Liver (tissue), 9 donors: Measurements from ENCODE around the gene NHS. TPM values are rescaled to one million over a fixed set of nuclear protein-coding genes. Genes with fewer than 3 reads are reported as not detected.

Experiments used
- DNase-seq: peaks from one replicate; pipeline ENCODE4 v3.0.0-alpha.2; 2017; ENCODE audit warnings: low spot score
- H3K27ac ChIP-seq, 2 donors: one replicate each; pipeline ENCODE4 v1.7.0; 2013; ENCODE audit warnings: inconsistent platforms in 2 of 2, low read length in 2 of 2, control low read depth in 1 of 2, low read depth in 1 of 2, mild to moderate bottlenecking in 1 of 2
- H3K27me3 ChIP-seq, 4 donors: one replicate each; pipeline versions ENCODE4 v1.6.1 to v1.7.0; 2013; ENCODE audit warnings: low read length in 3 of 4, inconsistent platforms in 1 of 4, mild to moderate bottlenecking in 1 of 4, moderate library complexity in 1 of 4; ENCODE audit not compliant: control insufficient read depth in 4 of 4, insufficient read depth in 4 of 4
- H3K36me3 ChIP-seq, 4 donors: one replicate each; pipeline versions ENCODE4 v1.6.1 to v1.7.0; 2013; ENCODE audit warnings: low read length in 3 of 4, mild to moderate bottlenecking in 3 of 4, low read depth in 1 of 4, moderate library complexity in 1 of 4; ENCODE audit not compliant: control insufficient read depth in 4 of 4, insufficient read depth in 3 of 4
- H3K4me1 ChIP-seq, 4 donors: one replicate each; pipeline versions ENCODE4 v1.6.1 to v1.7.0; 2013; ENCODE audit warnings: low read length in 3 of 4, mild to moderate bottlenecking in 3 of 4, moderate library complexity in 1 of 4; ENCODE audit not compliant: control insufficient read depth in 4 of 4, insufficient read depth in 4 of 4
- H3K4me3 ChIP-seq, 3 donors: one replicate each; pipeline versions ENCODE4 v1.6.1 to v1.7.0; 2013; ENCODE audit warnings: low read length in 3 of 3, control low read depth in 1 of 3, low read depth in 1 of 3, mild to moderate bottlenecking in 1 of 3
- H3K9ac ChIP-seq, 2 donors: one replicate each; pipeline ENCODE4 v1.7.0; 2013; ENCODE audit warnings: low read length in 2 of 2, mild to moderate bottlenecking in 2 of 2, moderate library complexity in 2 of 2, control low read depth in 1 of 2, low read depth in 1 of 2
- H3K9me3 ChIP-seq, 4 donors: one replicate each; pipeline versions ENCODE4 v1.6.1 to v1.7.0; 2013; ENCODE audit warnings: low read length in 3 of 4; ENCODE audit not compliant: control insufficient read depth in 4 of 4
- ATF3 ChIP-seq: IDR thresholded peaks from 2 replicates; pipeline ENCODE4 v1.6.1; 2016; ENCODE audit warnings: antibody characterized with exemption
- CTCF ChIP-seq: fragments of 150-350 bp; IDR thresholded peaks from 2 replicates; pipeline ENCODE4 v1.5.1; 2017; ENCODE audit warnings: improper control_type of control experiment, low read depth, low read length; ENCODE audit not compliant: missing input control
- EGR1 ChIP-seq, 2 donors: IDR thresholded peaks; 2 replicates each; pipeline ENCODE4 v1.6.1; 2016 to 2018; ENCODE audit warnings: antibody characterized with exemption in 2 of 2, low read depth in 2 of 2
- FOXA1 ChIP-seq: IDR thresholded peaks from 2 replicates; pipeline ENCODE4 v1.6.1; 2016; ENCODE audit warnings: antibody characterized with exemption
- FOXA2 ChIP-seq: IDR thresholded peaks from 2 replicates; pipeline ENCODE4 v1.6.1; 2016; ENCODE audit warnings: antibody characterized with exemption
- GABPA ChIP-seq, 2 donors: IDR thresholded peaks in 1 of 2; conservative IDR thresholded peaks in 1 of 2; 2 replicates each; pipeline ENCODE4 v1.6.1; 2016; ENCODE audit warnings: antibody characterized with exemption in 2 of 2, mild to moderate bottlenecking in 1 of 2, moderate library complexity in 1 of 2
- HNF4A ChIP-seq, 2 donors: conservative IDR thresholded peaks; 2 replicates each; pipeline ENCODE4 v1.6.1; 2016; ENCODE audit warnings: antibody characterized with exemption in 2 of 2, mild to moderate bottlenecking in 2 of 2
- HNF4G ChIP-seq: IDR thresholded peaks from 2 replicates; pipeline ENCODE4 v1.6.1; 2016; ENCODE audit warnings: antibody characterized with exemption
- JUND ChIP-seq, 2 donors: IDR thresholded peaks; 2 replicates each; pipeline ENCODE4 v1.6.1; 2016; ENCODE audit warnings: antibody characterized with exemption in 2 of 2
- MAX ChIP-seq: IDR thresholded peaks from 2 replicates; pipeline ENCODE4 v1.6.1; 2016; ENCODE audit warnings: antibody characterized with exemption
- NR2F2 ChIP-seq: IDR thresholded peaks from 2 replicates; pipeline ENCODE4 v1.6.1; 2016; ENCODE audit warnings: antibody characterized with exemption
- RAD21 ChIP-seq, 2 donors: IDR thresholded peaks; 2 replicates each; pipeline ENCODE4 v1.6.1; 2016; ENCODE audit warnings: antibody characterized with exemption in 2 of 2, mild to moderate bottlenecking in 2 of 2
- REST ChIP-seq: IDR thresholded peaks from 2 replicates; pipeline ENCODE4 v1.6.1; 2016; ENCODE audit warnings: antibody characterized with exemption, mild to moderate bottlenecking
- RXRA ChIP-seq, 2 donors: IDR thresholded peaks; 2 replicates each; pipeline ENCODE4 v1.6.1; 2017 to 2018; ENCODE audit warnings: antibody characterized with exemption in 2 of 2, mild to moderate bottlenecking in 1 of 2
- SP1 ChIP-seq: IDR thresholded peaks from 2 replicates; pipeline ENCODE4 v1.6.1; 2018; ENCODE audit warnings: antibody characterized with exemption, mild to moderate bottlenecking
- TAF1 ChIP-seq: conservative IDR thresholded peaks from 2 replicates; pipeline ENCODE4 v1.6.1; 2016; ENCODE audit warnings: antibody characterized with exemption, mild to moderate bottlenecking
- YY1 ChIP-seq: IDR thresholded peaks from 2 replicates; pipeline ENCODE4 v1.6.1; 2016; ENCODE audit warnings: antibody characterized with exemption, mild to moderate bottlenecking
- ZBTB33 ChIP-seq: IDR thresholded peaks from 2 replicates; pipeline ENCODE4 v1.6.1; 2016; ENCODE audit warnings: antibody characterized with exemption
- WGBS: extraction: QIAGEN DNeasy Blood & Tissue Kit; methylation state at CpG from one replicate; pipeline ENCODE4 v1.1.7; 2013; 5-methylcytosine and 5-hydroxymethylcytosine counted together
- polyA plus RNA-seq, 2 donors: library from polyadenylated mRNA; stranded (reverse) in 1 of 2; unstranded in 1 of 2; fragments of 200-250 nt in 1 of 2; fragments of >200 nt in 1 of 2; fragmentation: Nextera tagmentation in 1 of 2; extraction: Ambion mirVana in 1 of 2; gene quantifications; one replicate each; pipeline versions ENCODE4 v1.2.1 to v1.2.3, GENCODE V29; 2013 to 2015
- total RNA-seq, 2 donors: library from RNA; depleted of rRNA; stranded (reverse); fragments of >200 nt; gene quantifications; one replicate each; pipeline ENCODE4 v1.2.3, GENCODE V29; 2014
- donor health status: healthy.
- donor health status: healthy.
- donor health status: healthy.
- donor health status: healthy.
- donor health status: healthy.

The NHS gene
- total and polyA plus RNA-seq, 4 donors = 0.03 to 0.17 (median 0.10) TPM

- TF ChIP-seq FOXA2 (no peak), TAF1 (no peak), REST (no peak), ZBTB33 (no peak), CTCF (no peak), RXRA (IDR thresholded peaks at IDR 0.05) (no peak), FOXA1 (no peak), HNF4A (conservative IDR thresholded peaks at IDR 0.05) (no peak), GABPA (IDR thresholded peaks at IDR 0.05 in 1 of 2, conservative IDR thresholded peaks at IDR 0.05 in 1 of 2) (no peak), YY1 (no peak), MAX (no peak), RAD21 (IDR thresholded peaks at IDR 0.05) (no peak), HNF4G (no peak), SP1 (no peak), JUND (IDR thresholded peaks at IDR 0.05) (no peak), ATF3 (no peak), NR2F2 (no peak)
- H3K4me1 ChIP-seq = peaks cover 0 to 1% (median 0%) of the 10 kb centered on the region in 4 donors
- H3K27me3 ChIP-seq = peaks cover 0 to 3% (median 0%) of the 10 kb centered on the region in 4 donors
- H3K27ac ChIP-seq = no peak overlapping the region
- DNase-seq = no peak
- no peak overlapping the region for H3K4me3 ChIP-seq
- H3K9me3 ChIP-seq = peaks cover 0 to 3% (median 0%) of the 10 kb centered on the region in 4 donors
- 100% methylated on average over 1 of the region's 1 CpG for WGBS
- H3K9ac ChIP-seq = no peak overlapping the region
- H3K36me3 ChIP-seq = no peaks in the 10 kb centered on the region
Measured at GRCh38 chrX:17627026-17627425, 252.0 kb downstream of the NHS start.

GRCh38 chrX:17628976-17629375 lies 254.0 kb downstream of the NHS start:
- H3K9me3 ChIP-seq = peaks cover 0 to 3% (median 0%) of the 10 kb centered on the region in 4 donors
- peaks cover 0 to 3% (median 0%) of the 10 kb centered on the region in 4 donors for H3K27me3 ChIP-seq
- peaks cover 0 to 1% (median 0%) of the 10 kb centered on the region in 4 donors for H3K4me1 ChIP-seq
- DNase-seq = no peak
- H3K9ac ChIP-seq = no peak overlapping the region
- no peak overlapping the region for H3K4me3 ChIP-seq
- TF ChIP-seq REST = no peak
- TF ChIP-seq ZBTB33 = no peak
- TF ChIP-seq EGR1 (IDR thresholded peaks at IDR 0.05; ENCODE audit: low read depth in 2 of 2) = no peak
- TF ChIP-seq HNF4A (conservative IDR thresholded peaks at IDR 0.05) = no peak
- no peak for TF ChIP-seq RAD21 (IDR thresholded peaks at IDR 0.05)
- TF ChIP-seq FOXA1 = no peak
- TF ChIP-seq FOXA2 = no peak
- no peak for TF ChIP-seq YY1
- no peak for TF ChIP-seq JUND (IDR thresholded peaks at IDR 0.05)
- TF ChIP-seq ATF3 = no peak
- no peak for TF ChIP-seq RXRA (IDR thresholded peaks at IDR 0.05)
- TF ChIP-seq HNF4G = no peak
- TF ChIP-seq NR2F2 = no peak
- no peak for TF ChIP-seq TAF1
- H3K36me3 ChIP-seq = no peaks in the 10 kb centered on the region
- H3K27ac ChIP-seq = no peak overlapping the region
